ENCODE results near the gene ELAVL1. TPM values are rescaled to one million over a fixed set of nuclear protein-coding genes. Genes with fewer than 3 reads are reported as not detected.

The ELAVL1 gene
- total and polyA plus RNA-seq, 9 of the 15 experiments (the other 6 are each of a cell fraction or from before 2014, with no cell fraction given): 4.3 to 172 (median 69.2) TPM

GRCh38 chr19:8045872-8046568 is 40.6 kb upstream of the ELAVL1 start:
- intact Hi-C loops (cut with micrococcal nuclease): no loop called here
- no peaks in the 10 kb centered on the region for H4K20me1 ChIP-seq (replicated peaks; ENCODE audit: control insufficient read depth, insufficient read depth, low read length)
- WGBS (ENCODE audit: insufficient coverage, low coverage, missing lambda C conversion rate): 14% methylated on average over 9 of the region's 10 CpGs
- TF ChIP-seq ZNF121 (CRISPR knock-in tag; conservative IDR thresholded peaks at IDR 0.05) (peak; percentile 63; the same call in 1 of the 2 replicates), TFAP4 (CRISPR knock-in tag; IDR thresholded peaks at IDR 0.05; ENCODE audit: borderline replicate concordance) (peak; percentile 36; the same call in 1 of the 2 replicates), POLR3A (IDR thresholded peaks at IDR 0.05; ENCODE audit: borderline replicate concordance, extremely low read depth, insufficient read depth, insufficient read length) (peak; percentile 39), PTBP1 (IDR thresholded peaks at IDR 0.05; ENCODE audit: low read depth, low read length) (no peak), ADNP (tag; IDR thresholded peaks at IDR 0.05) (peak; percentile 64; the same call in 1 of the 2 replicates), SIX5 (IDR thresholded peaks at IDR 0.05; ENCODE audit: borderline replicate concordance in 1 of 2, insufficient read depth in 1 of 2, low read depth in 1 of 2, low read length in 2 of 2) (no peak), RAD21 (CRISPR knock-in tag; conservative IDR thresholded peaks at IDR 0.05 in 1 of 2, IDR thresholded peaks at IDR 0.05 in 1 of 2) (peak in 1 of 2 experiments; percentile 13; a peak in 1 of 4 replicates), POLR2B (IDR thresholded peaks at IDR 0.05; ENCODE audit: low read depth, partially characterized antibody) (no peak), ESRRA (IDR thresholded peaks at IDR 0.05; ENCODE audit: borderline replicate concordance, low read depth) (peak; percentile 70), NRF1 (conservative IDR thresholded peaks at IDR 0.05 in 1 of 2, IDR thresholded peaks at IDR 0.05 in 1 of 2) (0 out of 4 replicates have a peak, but pooled peaks of 1 of the 2 experiments have one; percentile 13), E2F6 (IDR thresholded peaks at IDR 0.05; ENCODE audit: borderline replicate concordance in 1 of 2, extremely low read depth in 1 of 2, insufficient read depth in 1 of 2, insufficient read length in 1 of 2, low read depth in 1 of 2, low read length in 1 of 2, poor library complexity in 1 of 2, severe bottlenecking in 1 of 2) (peak in 1 of 2 experiments; percentile 11), SIN3A (IDR thresholded peaks at IDR 0.05; ENCODE audit: borderline replicate concordance in 2 of 2, control insufficient read depth in 1 of 2, low read depth in 2 of 2, low read length in 2 of 2) (no peak), CTBP1 (IDR thresholded peaks at IDR 0.05; ENCODE audit: borderline replicate concordance) (0 out of 2 replicates have a peak, but pooled peaks have one; percentile 22), CTCF (IDR thresholded peaks at IDR 0.05 in 2 of 3, conservative IDR thresholded peaks at IDR 0.05 in 1 of 3; ENCODE audit: insufficient read depth in 2 of 3, low read depth in 1 of 3, low read length in 3 of 3) (0 out of 6 replicates have a peak, but pooled peaks of 1 of the 3 experiments have one; percentile 11)
- POLR2A ChIA-PET: interaction anchor here (0.7 to 2.6 kb wide), 4 partner anchors 10 to 14 kb away, joined by 3 to 10 read pairs (median 4); no protein-coding TSS in a partner anchor
- H3K27ac ChIP-seq (ENCODE audit: extremely low read depth, low read depth, low read length): no peak overlapping the region
- H2AFZ ChIP-seq (ENCODE audit: low read depth, low read length): peak overlapping the region; percentile 20
- H3K4me1 ChIP-seq (replicated peaks in 1 of 2; ENCODE audit: control insufficient read depth in 2 of 2, insufficient read depth in 2 of 2, low read length in 2 of 2): peaks cover 13 to 37% of the 10 kb centered on the region in 2 experiments
- H3K9me3 ChIP-seq (replicated peaks; ENCODE audit: control insufficient read depth, insufficient read depth, low read depth, low read length): no peaks in the 10 kb centered on the region
- in situ Hi-C loops (cut with MboI): no loop called here
- H3K9ac ChIP-seq (ENCODE audit: insufficient read depth in 1 of 2, low read depth in 2 of 2, low read length in 2 of 2): peak overlapping the region in 1 of 2 experiments; percentile 84; a peak in 1 of 4 replicates
- peak in 1 of 4 experiments; percentile 58 for DNase-seq (ENCODE audit: extremely low read depth in 1 of 4, low spot score in 3 of 4)
- no peaks in the 10 kb centered on the region for H3K27me3 ChIP-seq (ENCODE audit: control insufficient read depth in 2 of 2, insufficient read depth in 2 of 2, low read length in 2 of 2)
- no peak for ATAC-seq
- peak; percentile 63 for FAIRE-seq
- no peak overlapping the region for H3K4me3 ChIP-seq
- no peaks in the 10 kb centered on the region for H3K79me2 ChIP-seq (ENCODE audit: control insufficient read depth, insufficient read depth, low read length)
- no TSS peak for BruUV-seq (replicated peaks)
- H3K36me3 ChIP-seq (ENCODE audit: control insufficient read depth, insufficient read depth, low read length): no peaks in the 10 kb centered on the region
- CTCF ChIA-PET (ENCODE audit: low intra/inter-chr PET ratio): no interaction called here
- H3K4me2 ChIP-seq (ENCODE audit: insufficient read depth, low read length): peak overlapping the region; percentile 35; the same call in 1 of the 2 replicates
- no peaks in the 10 kb centered on the region for H3K9me1 ChIP-seq (ENCODE audit: control insufficient read depth, insufficient read depth, low read length)
